Erythroblast (primary cell): ENCODE results near the gene PEF1.
A peak's percentile ranks its signal among the peaks of the same experiment; 100 is the strongest.
"Not testable (repeated sequence)": the region's sequence is repeated elsewhere in the genome, so short reads cannot be mapped to it uniquely, and the experiment has no call there.

Source experiments
- DNase-seq, 2 experiments: peaks; one replicate each; lab custom pipeline; 2025; lab: John Stamatoyannopoulos, UW
- GATA1 ChIP-seq: IDR thresholded peaks from 2 replicates; pipeline ENCODE4 v1.6.1; 2011; ENCODE audit warnings: low read depth, mild to moderate bottlenecking, control low read depth, low read length, moderate library complexity
- POLR2A ChIP-seq: IDR thresholded peaks from 2 replicates; pipeline ENCODE4 v1.6.1; 2011; ENCODE audit warnings: mild to moderate bottlenecking, low read length

PEF1 gene

GRCh38 chr1:31587720-31588423 is 56.8 kb downstream of the PEF1 start:
- TF ChIP-seq POLR2A, result no peak
- TF ChIP-seq GATA1, result no peak
- peak; percentile 31 to 54 for DNase-seq

- not testable (repeated sequence) for DNase-seq
These were observed 57.4 kb downstream of the PEF1 start for GRCh38 chr1:31587328-31587699.

- TF ChIP-seq POLR2A (no peak), GATA1 (no peak)
- no peak for DNase-seq
These were observed 58.0 kb downstream of the PEF1 start for GRCh38 chr1:31586376-31587327.

GRCh38 chr1:31585736-31586365 is 58.8 kb downstream of the PEF1 start:
- TF ChIP-seq GATA1, result no peak
- no peak for TF ChIP-seq POLR2A
- DNase-seq, result no peak

DNA sequence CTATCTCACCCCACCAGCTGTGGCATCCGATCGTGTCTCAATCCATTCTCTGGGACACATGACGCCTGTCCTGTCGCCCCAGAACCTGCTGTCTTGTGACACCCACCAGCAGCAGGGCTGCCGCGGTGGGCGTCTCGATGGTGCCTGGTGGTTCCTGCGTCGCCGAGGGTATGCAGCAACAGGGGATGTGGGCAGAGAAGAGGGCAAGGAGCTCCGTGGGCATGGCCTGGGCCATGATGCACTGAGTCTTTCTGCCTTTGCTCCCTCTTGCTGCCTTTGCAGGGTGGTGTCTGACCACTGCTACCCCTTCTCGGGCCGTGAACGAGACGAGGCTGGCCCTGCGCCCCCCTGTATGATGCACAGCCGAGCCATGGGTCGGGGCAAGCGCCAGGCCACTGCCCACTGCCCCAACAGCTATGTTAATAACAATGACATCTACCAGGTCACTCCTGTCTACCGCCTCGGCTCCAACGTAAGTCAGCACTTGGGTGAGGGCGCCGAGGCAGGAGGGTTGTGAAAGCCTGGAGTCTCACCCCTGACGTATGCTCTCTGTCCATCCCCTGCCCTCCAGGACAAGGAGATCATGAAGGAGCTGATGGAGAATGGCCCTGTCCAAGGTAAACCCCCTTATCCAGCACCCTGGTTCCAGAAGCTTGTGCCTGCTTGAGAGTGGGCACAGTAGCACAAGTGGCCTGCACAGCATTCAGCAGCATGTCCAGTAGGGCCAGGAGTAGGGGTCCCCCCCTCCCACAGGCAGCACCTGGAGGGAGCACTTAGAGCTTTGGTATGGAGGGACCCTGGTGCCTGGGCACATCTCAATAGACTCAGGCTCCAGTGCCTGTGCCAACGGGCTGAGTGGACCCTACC is 59.6 kb downstream of the PEF1 start:
- no peak for TF ChIP-seq POLR2A
- TF ChIP-seq GATA1, result no peak
- no peak for DNase-seq

- TF ChIP-seq GATA1 (no peak), POLR2A (no peak)
- DNase-seq, result no peak
These were observed 60.4 kb downstream of the PEF1 start for GRCh38 chr1:31583995-31584868.

- DNase-seq, result no peak
- no peak for TF ChIP-seq GATA1
- no peak for TF ChIP-seq POLR2A
These were observed 61.3 kb downstream of the PEF1 start for GRCh38 chr1:31583082-31583994.

DNA sequence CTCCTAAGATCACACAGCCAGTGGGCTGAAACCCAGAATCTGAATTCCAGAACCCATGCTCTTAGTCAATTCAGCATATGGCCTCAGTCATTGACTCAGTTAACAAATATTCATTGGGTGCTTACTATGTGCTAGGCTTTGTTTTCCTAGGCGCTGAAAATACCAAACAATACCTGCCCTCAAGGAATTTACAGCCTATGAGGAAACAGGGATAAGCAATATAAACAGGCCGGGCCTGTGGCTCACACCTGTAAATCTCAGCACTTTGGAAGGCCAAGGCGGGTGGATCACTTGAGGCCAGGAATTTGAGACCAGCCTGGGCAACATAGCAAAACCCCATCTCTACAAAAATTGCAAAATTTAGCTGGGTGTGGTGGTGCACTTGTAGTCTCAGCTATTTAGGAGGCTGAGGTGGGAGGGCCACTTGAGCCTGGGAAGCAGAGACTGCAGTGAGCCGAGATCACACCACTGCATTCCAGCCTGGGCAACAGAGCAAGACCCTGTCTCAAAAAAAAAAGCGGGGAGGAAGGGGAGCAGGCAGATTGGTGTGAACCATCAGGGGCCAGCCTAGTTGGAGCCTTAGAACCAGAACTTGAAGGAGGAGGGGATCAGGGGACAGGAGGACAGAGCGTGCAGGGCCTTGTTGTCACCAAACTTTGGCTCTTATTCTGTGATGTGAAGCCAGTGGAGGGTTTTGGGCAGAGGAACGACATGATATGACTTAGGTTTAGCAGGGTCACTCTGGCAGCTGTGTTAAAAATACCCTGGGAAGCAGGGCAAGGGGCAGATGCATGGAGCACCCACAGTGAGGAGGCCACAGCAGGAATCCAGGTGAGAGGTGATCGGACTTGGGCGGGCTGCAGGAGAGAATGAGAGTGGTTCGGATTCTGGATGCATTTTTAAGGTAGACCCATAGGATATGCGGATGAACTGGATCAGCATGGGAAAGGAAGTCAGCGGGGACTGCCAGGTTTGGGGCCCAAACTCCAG is 62.6 kb downstream of the PEF1 start:
- TF ChIP-seq POLR2A, result no peak
- no peak for TF ChIP-seq GATA1
- no peak for DNase-seq

GRCh38 chr1:31580891-31581603 is 63.6 kb downstream of the PEF1 start:
- DNase-seq, result no peak
- TF ChIP-seq POLR2A (no peak), GATA1 (no peak)

GRCh38 chr1:31580513-31580870 is 64.2 kb downstream of the PEF1 start:
- TF ChIP-seq POLR2A (no peak), GATA1 (no peak)
- no peak for DNase-seq
